Breast epithelium (tissue), 3 donors: ENCODE measurements around the gene LIPC.

ENCODE experiments used
- POLR2A ChIP-seq: fragments of 450-650 bp; IDR thresholded peaks from one replicate; pipeline ENCODE4 v1.6.1; 2016; ENCODE audit warnings: antibody characterized with exemption, mild to moderate bottlenecking, moderate library complexity
- POLR2AphosphoS5 ChIP-seq, 3 donors: sonication (generic); formaldehyde crosslinking; IDR thresholded peaks; one replicate each; pipeline ENCODE4 v1.6.1; 2017; ENCODE audit warnings: antibody characterized with exemption in 3 of 3
- TF ChIP-seq, protein P1 (sequence below), 3 donors: fragments of 450-650 bp; IDR thresholded peaks; one replicate each; pipeline ENCODE4 v1.5.1; 2016 to 2017; ENCODE audit warnings: antibody characterized with exemption in 3 of 3, mild to moderate bottlenecking in 3 of 3, moderate library complexity in 3 of 3

DNA sequence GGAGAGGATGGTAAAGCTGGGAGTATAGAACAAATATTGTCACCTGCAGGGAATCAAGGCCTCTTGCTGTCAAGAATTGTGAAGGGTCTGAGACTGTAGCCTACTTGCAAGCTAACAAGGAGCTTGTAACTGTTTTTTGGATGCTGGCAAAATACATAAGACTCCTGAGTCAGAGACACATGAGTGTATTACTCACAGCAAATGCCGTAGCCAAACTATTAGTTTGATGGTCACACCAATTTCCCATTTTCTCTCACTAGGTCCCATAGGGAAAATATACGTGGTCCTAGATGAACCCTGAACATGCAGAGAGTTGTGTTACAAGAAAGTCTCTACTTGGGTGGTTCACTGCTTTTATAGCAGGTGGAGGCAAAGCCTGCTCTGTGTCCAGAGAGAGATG, 44.7 kb upstream of the LIPC start:
- TF ChIP-seq, protein P1, sequence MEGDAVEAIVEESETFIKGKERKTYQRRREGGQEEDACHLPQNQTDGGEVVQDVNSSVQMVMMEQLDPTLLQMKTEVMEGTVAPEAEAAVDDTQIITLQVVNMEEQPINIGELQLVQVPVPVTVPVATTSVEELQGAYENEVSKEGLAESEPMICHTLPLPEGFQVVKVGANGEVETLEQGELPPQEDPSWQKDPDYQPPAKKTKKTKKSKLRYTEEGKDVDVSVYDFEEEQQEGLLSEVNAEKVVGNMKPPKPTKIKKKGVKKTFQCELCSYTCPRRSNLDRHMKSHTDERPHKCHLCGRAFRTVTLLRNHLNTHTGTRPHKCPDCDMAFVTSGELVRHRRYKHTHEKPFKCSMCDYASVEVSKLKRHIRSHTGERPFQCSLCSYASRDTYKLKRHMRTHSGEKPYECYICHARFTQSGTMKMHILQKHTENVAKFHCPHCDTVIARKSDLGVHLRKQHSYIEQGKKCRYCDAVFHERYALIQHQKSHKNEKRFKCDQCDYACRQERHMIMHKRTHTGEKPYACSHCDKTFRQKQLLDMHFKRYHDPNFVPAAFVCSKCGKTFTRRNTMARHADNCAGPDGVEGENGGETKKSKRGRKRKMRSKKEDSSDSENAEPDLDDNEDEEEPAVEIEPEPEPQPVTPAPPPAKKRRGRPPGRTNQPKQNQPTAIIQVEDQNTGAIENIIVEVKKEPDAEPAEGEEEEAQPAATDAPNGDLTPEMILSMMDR (IDR thresholded peaks at IDR 0.05), result no peak
- TF ChIP-seq POLR2A (no peak), POLR2AphosphoS5 (IDR thresholded peaks at IDR 0.05) (no peak)
